SK-N-SH treated with all-trans-retinoic acid at 6 μM for 48 hours (cell line): Measurements from ENCODE around the gene UBL7.

ENCODE experiments used
- ARNTL ChIP-seq: fragments of 450-650 bp; formaldehyde crosslinking; IDR thresholded peaks from 2 replicates; pipeline ENCODE4 v1.5.0; 2020; ENCODE audit warnings: low read depth, mild to moderate bottlenecking, moderate library complexity, borderline replicate concordance
- BACH2 ChIP-seq: fragments of 250-450 bp; sonication (Bioruptor Pico); IDR thresholded peaks from 2 replicates; pipeline ENCODE4 v1.9.0; 2021; ENCODE audit warnings: mild to moderate bottlenecking, borderline replicate concordance
- CSDC2 ChIP-seq: fragments of 250-450 bp; sonication (Bioruptor Pico); IDR thresholded peaks from 2 replicates; pipeline ENCODE4 v1.5.0; 2020; ENCODE audit warnings: mild to moderate bottlenecking, moderate library complexity
- GLIS3 ChIP-seq: fragments of 250-450 bp; sonication (Bioruptor Pico); IDR thresholded peaks from 2 replicates; pipeline ENCODE4 v1.5.0; 2020; ENCODE audit warnings: mild to moderate bottlenecking, moderate library complexity
- ISL1 ChIP-seq: fragments of 250-450 bp; sonication (Bioruptor Pico); IDR thresholded peaks from 2 replicates; pipeline ENCODE4 v2.1.2; 2022; ENCODE audit warnings: mild to moderate bottlenecking, moderate library complexity
- OSR1 ChIP-seq: fragments of 250-450 bp; sonication (Bioruptor Pico); IDR thresholded peaks from 2 replicates; pipeline ENCODE4 v1.8.0; 2022; ENCODE audit warnings: moderate library complexity, mild to moderate bottlenecking, inconsistent platforms
- RARB ChIP-seq: fragments of 250-450 bp; sonication (Bioruptor Pico); IDR thresholded peaks from 2 replicates; pipeline ENCODE4 v1.8.0; 2021; ENCODE audit warnings: mild to moderate bottlenecking, moderate library complexity
- ZC3H10 ChIP-seq: fragments of 250-450 bp; sonication (Bioruptor Pico); IDR thresholded peaks from 2 replicates; pipeline ENCODE4 v1.5.1; 2021; ENCODE audit warnings: mild to moderate bottlenecking, moderate library complexity
- ZFP3 ChIP-seq: fragments of 250-450 bp; sonication (Bioruptor Pico); IDR thresholded peaks from 2 replicates; pipeline ENCODE4 v1.5.0; 2020; ENCODE audit warnings: mild to moderate bottlenecking, moderate library complexity
- ZFP30 ChIP-seq: fragments of 450-650 bp; formaldehyde crosslinking; IDR thresholded peaks from 2 replicates; pipeline ENCODE4 v1.5.0; 2022; ENCODE audit warnings: mild to moderate bottlenecking, moderate library complexity
- ZNF8 ChIP-seq: fragments of 450-650 bp; formaldehyde crosslinking; IDR thresholded peaks from 2 replicates; pipeline ENCODE4 v1.5.0; 2020; ENCODE audit warnings: mild to moderate bottlenecking, moderate library complexity
- TF ChIP-seq, protein P1 (sequence below): fragments of 250-450 bp; sonication (Bioruptor Pico); IDR thresholded peaks from 2 replicates; pipeline ENCODE4 v1.8.0; 2020; ENCODE audit warnings: mild to moderate bottlenecking, moderate library complexity, borderline replicate concordance
- TF ChIP-seq, protein P2 (sequence below): fragments of 250-450 bp; sonication (Bioruptor Pico); IDR thresholded peaks from 2 replicates; pipeline ENCODE4 v1.5.1; 2020; ENCODE audit warnings: low read depth, mild to moderate bottlenecking, moderate library complexity

DNA sequence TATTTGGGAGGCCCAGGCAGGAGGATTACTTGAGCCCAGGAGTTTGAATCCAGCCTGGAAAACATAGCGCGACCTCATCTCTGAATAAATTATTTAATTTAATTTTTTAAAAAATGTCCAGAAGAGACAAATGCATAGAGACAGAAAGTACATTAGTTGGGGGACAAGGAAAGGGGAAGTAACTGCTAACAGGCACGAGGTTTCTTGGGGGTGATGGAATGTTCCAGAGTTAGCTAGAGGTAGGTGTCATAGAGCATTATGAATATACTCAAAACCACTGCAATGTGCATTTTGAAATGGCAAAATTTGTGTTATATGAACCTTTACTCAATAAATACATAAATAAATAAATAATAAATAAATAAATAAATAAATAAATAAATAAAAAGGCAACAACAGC is 61.9 kb downstream of the UBL7 start:
- no peak for TF ChIP-seq ARNTL (CRISPR knock-in tag)
- TF ChIP-seq, protein P1, sequence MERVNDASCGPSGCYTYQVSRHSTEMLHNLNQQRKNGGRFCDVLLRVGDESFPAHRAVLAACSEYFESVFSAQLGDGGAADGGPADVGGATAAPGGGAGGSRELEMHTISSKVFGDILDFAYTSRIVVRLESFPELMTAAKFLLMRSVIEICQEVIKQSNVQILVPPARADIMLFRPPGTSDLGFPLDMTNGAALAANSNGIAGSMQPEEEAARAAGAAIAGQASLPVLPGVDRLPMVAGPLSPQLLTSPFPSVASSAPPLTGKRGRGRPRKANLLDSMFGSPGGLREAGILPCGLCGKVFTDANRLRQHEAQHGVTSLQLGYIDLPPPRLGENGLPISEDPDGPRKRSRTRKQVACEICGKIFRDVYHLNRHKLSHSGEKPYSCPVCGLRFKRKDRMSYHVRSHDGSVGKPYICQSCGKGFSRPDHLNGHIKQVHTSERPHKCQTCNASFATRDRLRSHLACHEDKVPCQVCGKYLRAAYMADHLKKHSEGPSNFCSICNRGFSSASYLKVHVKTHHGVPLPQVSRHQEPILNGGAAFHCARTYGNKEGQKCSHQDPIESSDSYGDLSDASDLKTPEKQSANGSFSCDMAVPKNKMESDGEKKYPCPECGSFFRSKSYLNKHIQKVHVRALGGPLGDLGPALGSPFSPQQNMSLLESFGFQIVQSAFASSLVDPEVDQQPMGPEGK (CRISPR knock-in tag) = no peak
- no peak for TF ChIP-seq ZFP3 (CRISPR knock-in tag)
- TF ChIP-seq, protein P2, sequence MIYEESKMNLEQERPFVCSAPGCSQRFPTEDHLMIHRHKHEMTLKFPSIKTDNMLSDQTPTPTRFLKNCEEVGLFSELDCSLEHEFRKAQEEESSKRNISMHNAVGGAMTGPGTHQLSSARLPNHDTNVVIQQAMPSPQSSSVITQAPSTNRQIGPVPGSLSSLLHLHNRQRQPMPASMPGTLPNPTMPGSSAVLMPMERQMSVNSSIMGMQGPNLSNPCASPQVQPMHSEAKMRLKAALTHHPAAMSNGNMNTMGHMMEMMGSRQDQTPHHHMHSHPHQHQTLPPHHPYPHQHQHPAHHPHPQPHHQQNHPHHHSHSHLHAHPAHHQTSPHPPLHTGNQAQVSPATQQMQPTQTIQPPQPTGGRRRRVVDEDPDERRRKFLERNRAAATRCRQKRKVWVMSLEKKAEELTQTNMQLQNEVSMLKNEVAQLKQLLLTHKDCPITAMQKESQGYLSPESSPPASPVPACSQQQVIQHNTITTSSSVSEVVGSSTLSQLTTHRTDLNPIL (CRISPR knock-in tag) = no peak
- TF ChIP-seq GLIS3 (CRISPR knock-in tag) = no peak
- TF ChIP-seq BACH2 (CRISPR knock-in tag) = no peak
- no peak for TF ChIP-seq ZC3H10 (CRISPR knock-in tag)
- no peak for TF ChIP-seq ZNF8
- TF ChIP-seq CSDC2 (CRISPR knock-in tag) = no peak
- no peak for TF ChIP-seq ZFP30
- no peak for TF ChIP-seq ISL1 (CRISPR knock-in tag)
- no peak for TF ChIP-seq OSR1 (CRISPR knock-in tag)
- TF ChIP-seq RARB (CRISPR knock-in tag) = no peak
